GM18519 (cell line): Measurements from ENCODE around the gene STX1A.
"Not testable (repeated sequence)": the region's sequence is repeated elsewhere in the genome, so short reads cannot be mapped to it uniquely, and the experiment has no call there.

ENCODE experiments used
- ATAC-seq: cut with Tn5 transposase; IDR thresholded peaks from one replicate; pipeline ENCODE4 v1.9.1; 2021; ENCODE audit warnings: mild to moderate bottlenecking, moderate library complexity; ENCODE audit not compliant: unreplicated experiment, low FRiP score

STX1A gene

DNA sequence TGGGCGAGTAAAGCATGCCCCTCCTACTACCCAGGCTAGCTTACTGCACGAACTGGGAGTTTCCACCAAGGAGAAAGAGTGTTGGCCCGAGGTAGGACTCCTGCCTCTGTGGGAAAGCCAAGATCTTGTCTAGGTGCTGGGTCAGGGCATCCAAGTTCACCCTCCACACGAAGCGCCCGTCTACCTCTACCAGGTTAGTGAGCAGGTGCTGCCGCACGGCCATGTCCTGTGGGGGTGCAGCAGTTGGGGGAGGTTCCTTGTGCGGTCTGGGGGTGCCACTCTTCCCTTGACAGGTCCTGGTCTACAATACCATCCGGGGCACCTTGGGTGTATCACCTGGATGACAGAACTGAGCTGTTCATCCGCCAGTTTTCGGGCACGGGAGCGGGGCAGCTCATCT is 17.4 kb upstream of the STX1A start:
- no peak for ATAC-seq

DNA sequence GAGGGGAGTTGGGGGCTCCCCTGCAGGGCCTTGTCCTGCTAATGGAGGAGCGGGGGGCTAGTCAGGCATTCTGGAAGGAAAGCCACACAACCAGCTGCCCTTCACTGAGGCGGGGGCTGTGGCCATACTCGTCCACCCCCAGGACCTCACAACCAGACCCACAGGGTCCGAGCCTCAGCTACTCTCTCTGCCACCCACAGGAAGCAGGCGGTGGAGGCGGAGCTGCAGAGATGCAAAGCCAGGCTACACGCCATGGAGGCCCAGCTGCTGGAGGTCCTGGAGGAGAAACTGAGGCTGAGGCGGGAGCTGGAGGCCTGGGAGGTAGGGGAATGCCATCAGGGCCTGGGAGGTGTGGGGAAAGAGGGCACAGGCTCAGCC is 16.0 kb upstream of the STX1A start:
- ATAC-seq, result no peak

DNA sequence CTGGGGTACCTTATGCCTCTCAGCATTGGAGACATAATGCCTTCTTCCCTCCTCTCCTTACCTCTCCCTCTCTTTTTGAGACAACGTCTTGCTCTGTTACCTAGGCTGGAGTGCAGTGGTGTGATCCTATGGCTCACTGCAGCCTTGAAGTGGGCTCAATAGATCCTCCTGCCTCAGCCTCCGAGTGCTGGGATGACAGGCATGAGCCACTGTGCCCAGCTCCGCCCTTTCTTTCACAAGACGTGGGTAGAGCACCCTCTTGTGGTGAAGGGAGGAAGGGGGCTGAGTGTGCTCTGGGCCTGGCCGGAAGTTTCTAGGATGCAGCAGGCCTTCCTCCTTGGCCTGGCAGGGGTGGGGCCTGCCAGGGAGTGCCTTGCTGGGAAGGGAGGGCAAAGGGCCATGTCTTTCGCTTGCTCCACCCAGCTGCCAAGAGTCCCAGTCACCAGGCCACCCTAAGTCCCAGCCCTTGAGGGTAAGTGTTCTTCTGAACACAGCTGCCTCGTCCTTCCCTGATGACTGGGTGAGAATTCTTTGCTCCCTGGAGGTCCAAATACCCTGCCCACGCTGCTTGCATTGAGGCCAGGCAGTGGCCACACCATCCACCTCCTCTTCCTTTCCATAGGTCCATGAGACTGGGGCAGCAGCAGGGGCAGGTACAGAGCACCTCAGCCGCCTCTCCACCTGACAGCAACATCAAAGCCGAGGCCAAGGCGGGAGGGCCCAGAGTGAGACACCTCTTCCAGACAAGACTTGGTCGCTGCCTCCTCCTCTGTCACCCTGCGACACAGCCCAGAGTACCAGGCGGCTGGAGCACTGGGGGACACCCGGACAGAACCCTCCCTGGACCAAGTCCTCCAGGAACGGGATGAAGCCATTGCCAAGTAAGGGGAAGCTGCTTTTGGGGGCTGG is 15.4 kb upstream of the STX1A start:
- no peak for ATAC-seq

DNA sequence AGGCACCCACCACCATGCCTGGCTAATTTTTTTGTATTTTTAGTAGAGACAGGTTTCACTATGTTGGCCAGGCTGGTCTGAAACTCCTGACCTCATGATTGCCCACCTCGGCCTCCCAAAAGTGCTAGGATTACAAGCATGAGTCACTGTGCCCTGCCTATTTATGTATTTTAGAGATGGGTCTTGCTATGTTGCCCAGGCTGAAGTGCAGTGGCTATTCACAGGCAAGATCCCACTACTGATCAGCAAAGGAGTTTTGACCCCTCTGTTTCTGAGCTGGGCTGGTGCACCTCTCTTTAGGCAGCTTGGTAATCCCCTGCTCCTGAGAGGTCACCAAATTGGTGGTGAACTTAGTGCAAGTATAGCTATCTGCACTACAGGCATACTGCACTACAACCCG is 12.9 kb upstream of the STX1A start:
- ATAC-seq, result no peak

DNA sequence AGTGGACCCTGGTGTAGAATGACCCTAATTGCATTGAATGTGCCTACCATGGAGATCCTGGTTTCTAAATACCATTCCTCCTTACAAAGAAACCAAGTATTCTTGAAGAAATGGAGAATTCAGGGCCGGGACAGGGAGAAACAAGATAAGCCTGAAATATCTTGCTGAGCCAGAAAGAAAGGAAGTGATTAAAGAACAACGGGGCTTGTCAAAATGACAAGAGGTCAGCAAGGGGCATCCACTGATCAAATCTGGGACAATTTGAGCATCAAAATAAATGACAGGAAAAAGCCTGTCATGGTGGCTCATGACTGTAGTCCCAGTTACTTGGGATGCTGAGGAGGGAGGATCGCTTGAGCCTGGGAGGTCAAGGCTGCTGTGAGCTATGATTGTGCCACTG is 11.0 kb upstream of the STX1A start:
- no peak for ATAC-seq

DNA sequence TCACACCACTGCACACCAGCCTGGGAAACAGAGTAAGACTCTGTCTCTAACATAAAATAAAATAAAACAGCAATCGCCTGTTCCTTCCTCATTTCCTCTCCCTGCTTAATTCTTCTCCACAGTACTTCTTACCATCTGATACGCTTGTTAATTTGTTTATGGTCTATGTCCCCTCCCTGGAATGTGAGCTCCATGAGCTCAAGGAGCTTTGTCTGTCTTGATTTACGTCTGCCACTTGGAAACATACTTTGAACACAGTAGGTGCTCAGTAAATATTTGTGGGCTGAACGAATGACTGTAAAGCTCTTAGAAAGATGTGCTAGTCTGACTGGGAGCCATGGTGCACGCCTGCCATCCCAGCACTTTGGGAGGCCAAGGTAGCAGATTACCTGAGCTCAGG is 9.1 kb upstream of the STX1A start:
- ATAC-seq, result no peak

DNA sequence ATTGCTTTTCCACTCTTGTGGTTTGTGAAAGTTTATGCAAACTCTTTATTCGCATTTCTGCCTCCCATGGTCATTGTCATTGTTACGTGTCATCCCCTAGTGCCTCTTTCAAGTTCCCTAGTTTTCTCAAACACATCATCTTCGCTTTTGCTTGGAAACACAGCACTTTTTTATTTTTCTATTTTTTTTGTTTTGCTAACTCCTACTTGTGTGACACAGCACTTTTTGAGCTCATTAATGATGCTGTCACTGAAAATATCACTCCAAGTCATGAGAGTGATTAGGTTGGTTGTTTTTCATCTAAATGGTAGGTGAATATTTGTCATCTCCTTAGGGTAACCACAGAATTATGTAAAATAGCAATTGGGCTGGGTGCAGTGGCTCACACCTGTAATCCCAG is 8.5 kb upstream of the STX1A start:
- ATAC-seq, result no peak

DNA sequence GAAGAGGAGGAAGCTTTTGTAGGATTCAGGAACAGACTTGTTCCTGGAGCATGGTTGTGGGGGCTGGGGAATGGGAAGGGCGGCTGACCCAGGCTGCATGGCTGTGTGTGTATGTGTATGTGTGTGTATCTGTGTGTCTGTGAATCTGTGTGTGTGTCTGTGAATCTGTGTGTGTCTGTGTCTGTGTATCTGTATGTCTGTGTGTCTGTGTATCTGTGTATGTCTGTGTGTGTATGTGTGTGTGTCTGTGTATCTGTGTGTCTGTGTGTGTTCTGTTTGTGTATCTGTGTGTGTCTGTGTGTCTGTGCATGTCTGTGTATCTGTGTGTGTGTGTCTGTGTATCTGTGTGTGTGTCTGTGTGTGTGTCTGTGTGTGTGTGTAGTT is 6.6 kb upstream of the STX1A start:
- ATAC-seq, result no peak

DNA sequence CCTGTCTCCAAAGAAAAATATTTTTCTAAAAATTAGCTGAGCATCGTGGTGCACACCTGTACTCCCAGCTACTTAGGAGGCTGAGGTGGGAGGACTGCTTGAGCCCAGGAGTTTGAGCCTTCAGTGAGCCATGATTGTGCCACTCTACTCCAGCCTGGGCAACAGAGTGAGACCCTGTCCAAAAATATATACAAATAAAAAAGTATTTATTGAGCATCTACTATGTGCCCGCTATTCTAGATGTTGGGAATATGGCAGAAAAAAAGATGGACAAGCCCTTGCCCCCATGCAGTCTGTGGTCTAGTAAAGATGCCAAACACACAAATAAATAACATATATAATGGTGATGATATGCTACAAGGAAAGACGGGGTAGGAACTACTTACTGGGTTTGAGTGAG is 4.3 kb upstream of the STX1A start:
- ATAC-seq, result no peak

DNA sequence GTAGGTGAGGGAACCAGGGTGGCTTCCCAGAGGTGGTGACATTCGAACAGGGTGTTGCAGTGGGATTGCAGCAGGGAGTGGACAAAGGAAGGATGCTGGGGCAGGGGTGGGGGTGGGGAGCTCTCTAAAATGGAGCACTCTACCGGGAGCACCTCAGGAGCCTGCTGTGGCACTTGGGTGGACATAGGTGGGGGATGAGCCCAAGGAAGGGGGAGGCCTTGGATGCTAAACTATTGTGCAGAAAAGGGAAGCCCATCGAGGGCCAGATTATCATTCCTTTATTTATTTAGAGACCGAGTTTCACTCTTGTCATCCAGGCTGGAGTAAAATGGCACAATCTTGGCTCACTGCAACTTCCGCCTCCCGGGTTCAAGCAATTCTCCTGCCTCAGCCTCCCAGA is 3.3 kb upstream of the STX1A start:
- no peak for ATAC-seq

DNA sequence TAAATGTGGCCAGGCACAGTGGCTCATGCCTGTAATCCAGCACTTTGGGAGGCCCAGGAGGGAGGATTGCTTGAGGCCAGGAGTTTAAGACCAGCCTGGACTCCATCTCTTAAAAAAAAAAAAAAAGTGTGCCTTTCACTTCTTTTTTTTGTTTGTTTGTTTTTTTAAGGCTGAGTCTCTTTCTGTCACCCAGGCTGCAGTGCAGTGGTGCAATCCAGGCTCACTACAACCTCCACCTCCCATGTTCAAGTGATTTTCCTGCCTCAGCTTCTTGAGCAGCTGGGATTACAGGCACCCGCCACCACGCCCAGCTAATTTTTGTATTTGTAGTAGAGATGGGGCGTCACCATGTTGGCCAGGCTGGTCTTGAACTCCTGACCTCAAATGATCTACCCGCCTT is 2.7 kb upstream of the STX1A start:
- not testable (repeated sequence) for ATAC-seq

DNA sequence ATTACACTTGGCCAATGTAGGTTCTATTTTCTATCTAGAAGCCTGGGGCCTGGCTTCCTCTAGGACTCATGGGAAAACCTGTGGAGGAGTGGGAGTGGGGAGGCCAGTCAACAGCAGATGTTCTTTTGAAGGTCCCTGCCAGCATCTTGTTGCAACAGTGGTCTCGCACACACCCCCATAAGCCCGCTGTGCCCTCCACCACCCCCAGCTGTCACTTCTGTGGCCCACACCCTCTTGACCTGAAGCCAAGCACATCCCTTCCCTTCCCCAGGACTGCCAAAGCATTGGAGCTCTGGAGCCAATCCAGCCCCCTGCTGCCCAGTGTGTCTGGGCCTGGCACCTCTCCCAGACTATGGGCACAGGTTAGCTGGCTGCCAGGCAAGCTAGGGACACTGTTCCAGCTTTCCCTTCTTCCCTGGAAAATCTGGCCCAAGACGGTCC is 1.9 kb upstream of the STX1A start:
- no peak for ATAC-seq

DNA sequence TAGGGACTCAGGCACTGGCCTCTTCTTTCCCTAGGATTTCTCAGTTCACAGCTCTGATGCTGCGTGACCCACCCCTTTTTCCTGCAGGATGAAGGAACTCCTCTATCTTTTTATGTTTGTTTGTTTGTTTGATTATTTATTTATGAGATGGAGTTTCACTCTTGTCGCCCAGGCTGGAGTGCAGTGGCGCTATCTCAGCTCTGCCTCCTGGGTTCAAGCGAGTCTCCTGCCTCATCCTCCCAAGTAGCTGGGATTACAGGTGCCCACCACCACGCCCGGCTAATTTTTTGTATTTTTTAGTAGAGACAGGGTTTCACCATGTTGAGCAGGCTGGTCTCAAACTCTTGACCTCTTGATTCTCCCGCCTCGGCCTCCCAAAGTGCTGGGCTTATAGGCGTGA is 974 bp upstream of the STX1A start:
- not testable (repeated sequence) for ATAC-seq

DNA sequence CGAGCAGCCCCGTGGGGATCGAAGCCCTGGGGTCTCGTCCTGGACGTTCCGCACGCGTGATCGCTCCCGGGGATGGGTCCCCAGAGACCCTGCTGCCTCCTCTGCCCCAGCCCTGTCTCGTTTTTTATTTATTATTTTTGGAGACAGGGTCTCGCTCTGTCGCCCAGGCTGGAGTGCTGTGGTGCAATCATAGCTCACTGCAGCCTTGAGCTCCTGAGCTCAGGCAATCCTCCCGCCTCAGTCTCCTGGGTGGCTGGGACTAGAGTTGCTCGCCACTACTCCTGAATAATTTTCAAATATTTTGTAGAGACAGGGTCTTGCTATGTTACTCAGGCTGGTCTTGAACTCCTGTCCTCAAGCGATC is 319 bp upstream of the STX1A start:
- no peak for ATAC-seq

DNA sequence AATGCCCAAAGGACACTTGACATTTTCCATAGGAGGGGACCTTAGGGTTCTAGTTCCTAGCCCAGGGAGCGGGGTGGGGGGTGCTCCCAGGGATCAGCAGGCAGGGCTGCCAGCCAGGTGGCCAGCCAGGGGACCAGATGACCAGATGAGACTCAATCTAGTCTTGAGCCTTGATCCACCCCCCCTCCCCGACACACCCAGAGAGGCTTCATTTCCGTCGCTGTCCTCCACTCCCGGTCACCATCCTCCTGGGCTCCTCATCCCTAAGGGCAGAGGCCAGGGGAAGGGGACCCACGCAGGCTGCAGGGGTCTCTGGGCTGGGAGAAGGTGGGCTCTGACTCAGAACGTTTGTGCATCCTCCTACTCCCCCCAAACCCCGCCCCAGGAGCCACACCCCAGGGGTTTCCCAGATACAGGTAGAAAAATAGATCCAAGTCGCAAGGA is 1.0 kb downstream of the STX1A start:
- ATAC-seq, result no peak

DNA sequence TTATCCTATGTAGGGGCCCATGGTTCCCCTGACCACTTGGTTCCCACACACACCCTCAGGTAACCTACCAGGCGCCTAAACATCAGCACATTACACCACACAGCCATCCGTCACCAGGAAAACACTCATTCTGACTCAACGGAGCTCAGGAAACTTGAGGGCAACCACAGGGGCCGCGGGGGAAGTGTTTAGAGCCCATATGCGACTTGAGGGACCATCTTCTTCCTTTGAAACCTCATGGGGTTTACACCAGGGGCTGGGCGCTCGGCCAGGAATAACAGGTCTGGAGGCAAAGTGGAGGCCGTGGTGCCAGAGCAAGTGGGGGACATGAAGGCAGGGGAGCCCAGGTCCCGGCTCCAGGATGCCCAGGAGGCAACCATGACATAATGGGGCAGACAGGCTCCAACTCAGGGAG is 1.5 kb downstream of the STX1A start:
- ATAC-seq, result no peak

DNA sequence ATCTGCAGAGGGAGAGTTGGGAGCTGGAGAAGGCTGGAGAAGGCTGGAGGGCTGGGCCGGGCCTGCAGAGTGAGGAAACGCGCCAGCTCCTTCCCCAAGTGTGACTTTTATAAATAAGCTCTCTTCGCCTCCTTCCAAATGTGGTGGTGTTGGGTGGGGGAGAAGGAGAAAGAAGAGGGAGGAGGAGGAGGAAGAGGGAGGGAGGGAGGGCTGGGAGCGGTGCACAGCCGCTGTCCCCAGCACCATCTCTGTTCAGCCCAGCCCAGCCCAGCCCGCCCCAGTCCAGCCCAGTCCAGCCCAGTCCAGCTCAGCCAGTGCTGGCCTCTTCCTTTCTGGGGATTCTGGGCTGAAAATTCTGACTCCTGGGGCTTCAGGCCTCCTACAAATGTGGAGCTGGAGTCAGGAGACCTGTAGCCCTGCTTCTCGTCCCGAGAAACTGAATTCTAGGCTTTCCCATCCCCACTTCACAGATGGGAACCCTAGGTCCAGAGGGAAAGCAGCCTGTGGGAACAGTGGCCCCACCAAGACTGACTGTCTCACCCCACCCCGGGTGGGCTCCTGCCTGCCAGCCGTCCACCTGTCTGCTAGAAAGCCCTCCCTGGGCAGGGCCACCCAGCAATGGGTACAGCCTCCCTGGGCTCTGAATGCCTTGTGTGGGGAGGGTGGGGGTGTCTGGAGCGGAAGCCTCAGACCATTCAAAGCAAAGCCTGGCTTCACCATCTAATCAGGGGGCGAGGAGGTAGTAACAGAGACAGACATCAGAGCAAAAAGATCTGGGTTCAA is 2.3 kb downstream of the STX1A start:
- no peak for ATAC-seq

DNA sequence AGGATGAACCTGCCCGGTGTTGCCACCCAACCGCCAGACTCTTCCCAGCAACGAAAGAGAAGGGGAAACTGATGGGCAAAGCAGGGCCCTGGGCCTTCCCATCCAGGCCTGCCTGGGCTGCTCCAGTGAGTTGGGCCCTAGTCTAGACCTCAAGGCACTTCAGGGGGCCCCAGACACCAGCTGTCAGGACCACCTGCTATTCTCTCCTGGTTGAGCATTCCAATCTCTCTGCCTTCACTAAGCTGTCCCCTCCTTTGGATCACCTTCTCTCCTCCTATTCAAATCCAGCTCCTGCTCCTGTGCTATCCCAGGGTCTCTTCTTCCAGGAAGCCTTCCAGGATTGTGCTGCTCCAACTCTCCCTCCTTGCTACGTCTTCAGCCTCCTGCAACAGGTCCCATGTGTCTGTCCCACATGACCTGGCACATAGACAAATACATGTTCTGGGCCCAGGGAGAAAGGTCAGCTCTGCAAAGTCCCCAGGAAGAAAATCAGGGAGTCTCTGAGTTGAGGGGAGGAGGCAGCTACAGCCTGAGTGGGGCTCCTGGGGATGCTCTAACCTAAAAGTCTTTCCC is 3.1 kb downstream of the STX1A start:
- ATAC-seq, result no peak

DNA sequence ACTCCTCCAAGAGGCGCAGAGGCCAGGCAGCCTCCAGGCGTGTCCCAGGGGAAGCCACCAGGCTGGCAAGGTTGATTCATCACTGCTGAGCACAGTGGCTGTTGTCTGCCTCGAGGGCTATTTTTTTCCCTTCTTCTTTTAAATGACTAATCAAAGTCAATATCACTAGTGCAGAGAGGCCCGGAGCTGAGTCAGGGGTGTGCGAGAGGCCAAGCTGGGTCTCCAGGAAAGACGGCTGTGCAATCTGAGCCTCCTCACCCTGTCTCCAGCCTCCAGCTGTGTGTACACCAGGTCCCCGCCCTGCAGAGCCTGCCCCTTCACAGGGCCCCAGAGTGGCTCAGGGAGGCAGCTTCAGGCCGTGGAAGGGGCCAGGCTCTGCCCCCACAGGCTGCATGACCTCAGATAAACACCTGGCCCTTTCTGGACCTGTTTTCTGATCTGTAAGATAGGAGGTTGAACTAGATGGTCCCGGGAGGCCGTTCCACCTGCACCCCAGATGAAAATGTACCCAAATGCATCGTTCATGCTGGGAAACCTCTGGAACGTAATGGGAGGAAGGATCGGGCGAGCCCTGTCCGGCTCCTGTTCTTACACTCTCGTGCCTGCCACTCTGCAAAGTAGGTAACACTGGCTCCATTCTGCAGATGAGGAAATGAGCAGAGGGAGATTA is 3.7 kb downstream of the STX1A start:
- ATAC-seq, result no peak

DNA sequence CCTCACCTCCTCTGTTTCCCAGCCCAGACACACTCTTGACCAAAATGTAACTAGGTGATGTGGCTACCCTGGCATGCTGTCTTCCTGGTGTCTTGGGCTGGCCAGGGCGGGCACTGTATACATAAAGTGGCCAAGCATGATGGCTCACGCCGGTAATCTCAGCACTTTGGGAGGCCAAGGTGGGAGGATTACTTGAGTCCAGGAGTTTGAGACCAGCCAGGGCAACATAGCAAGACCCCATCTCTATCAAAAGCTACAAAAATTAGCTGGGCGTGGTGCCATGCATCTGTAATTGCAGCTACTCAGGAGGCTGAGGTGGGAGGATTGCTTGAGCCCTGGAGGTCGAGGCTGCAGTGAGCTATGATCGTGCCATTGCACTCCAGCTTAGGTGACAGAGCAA is 6.2 kb downstream of the STX1A start:
- not testable (repeated sequence) for ATAC-seq

DNA sequence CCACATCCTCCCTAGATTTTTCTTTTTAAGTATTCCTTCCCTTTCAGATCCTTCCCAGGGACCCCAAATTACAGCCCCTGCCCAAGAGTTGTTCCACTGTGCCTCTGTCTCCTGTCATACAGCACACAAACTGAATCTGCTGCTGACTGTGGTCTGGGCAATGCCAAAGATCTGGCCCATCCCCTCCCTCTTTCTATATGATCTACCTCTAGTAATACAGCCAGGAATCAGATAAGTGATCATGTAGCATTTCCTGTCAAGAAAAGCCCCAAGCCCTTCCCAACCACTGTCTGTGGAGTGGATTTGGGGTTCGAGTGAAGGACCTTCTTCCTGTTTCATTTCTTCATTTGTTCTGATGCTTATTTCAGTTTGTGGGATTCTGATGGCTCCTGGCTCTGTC is 6.7 kb downstream of the STX1A start:
- no peak for ATAC-seq
